Measurements from ENCODE around the gene TRHDE.

Gene TRHDE

GRCh38 chr12:72499244-72499643, 227.1 kb downstream of the TRHDE start:
- Histone ChIP-seq H3K9me3 (replicated peaks in 1 of 2; ENCODE audit: control insufficient read depth in 2 of 2, insufficient read depth in 1 of 2, low read depth in 1 of 2, low read length in 2 of 2) (no peaks in the 10 kb centered on the region), H3K4me2 (ENCODE audit: insufficient read depth, low read length, poor library complexity, severe bottlenecking) (no peak overlapping the region), H3K23ac (ENCODE audit: low read depth, low read length, poor library complexity) (no peak overlapping the region), H3K79me1 (ENCODE audit: low read depth, low read length) (no peaks in the 10 kb centered on the region), H2BK12ac (ENCODE audit: low read length) (no peak overlapping the region), H3K4me3 (ENCODE audit: low read length in 2 of 2) (no peak overlapping the region), H2AK5ac (ENCODE audit: low read depth, low read length) (no peak overlapping the region), H4K8ac (ENCODE audit: low read depth, low read length) (no peak overlapping the region), H3K27me3 (ENCODE audit: control insufficient read depth in 3 of 3, insufficient read depth in 3 of 3, low read depth in 1 of 3, low read length in 3 of 3) (no peaks in the 10 kb centered on the region), H3K18ac (ENCODE audit: low read length) (no peak overlapping the region), H3K9ac (ENCODE audit: low read depth, low read length, poor library complexity) (no peak overlapping the region), H2BK5ac (ENCODE audit: low read length) (no peak overlapping the region), H3K14ac (ENCODE audit: low read length) (no peak overlapping the region), H2BK120ac (ENCODE audit: low read depth, low read length) (no peak overlapping the region), H3K4ac (ENCODE audit: low read length) (no peak overlapping the region), H3K4me1 (ENCODE audit: control insufficient read depth in 2 of 2, insufficient read depth in 1 of 2, low read depth in 1 of 2, low read length in 2 of 2) (no peaks in the 10 kb centered on the region), H3K36me3 (replicated peaks in 1 of 2; ENCODE audit: control insufficient read depth in 2 of 2, insufficient read depth in 2 of 2, low read length in 2 of 2) (no peaks in the 10 kb centered on the region), H2BK15ac (ENCODE audit: low read length) (no peak overlapping the region), H3K27ac (replicated peaks; ENCODE audit: low read length) (no peak overlapping the region), H4K91ac (ENCODE audit: low read depth, low read length, poor library complexity) (no peak overlapping the region), H2AFZ (ENCODE audit: low read length) (no peak overlapping the region)
- no CpG with 5 or more reads among the region's 5 CpGs for WGBS, 2 donors (ENCODE audit: extremely low coverage in 2 of 2, insufficient read length in 2 of 2, insufficient replicate concordance in 1 of 2)
- DNase-seq (ENCODE audit: low spot score): no peak

- H2AK5ac ChIP-seq (ENCODE audit: low read depth, low read length): no peak overlapping the region
- no peak overlapping the region for H3K4me3 ChIP-seq (ENCODE audit: low read length in 2 of 2)
- H4K8ac ChIP-seq (ENCODE audit: low read depth, low read length): no peak overlapping the region
- no peak overlapping the region for H2BK5ac ChIP-seq (ENCODE audit: low read length)
- no peak overlapping the region for H3K4me2 ChIP-seq (ENCODE audit: insufficient read depth, low read length, poor library complexity, severe bottlenecking)
- no peak overlapping the region for H3K14ac ChIP-seq (ENCODE audit: low read length)
- H3K18ac ChIP-seq (ENCODE audit: low read length): no peak overlapping the region
- H2BK120ac ChIP-seq (ENCODE audit: low read depth, low read length): no peak overlapping the region
- H3K4me1 ChIP-seq (ENCODE audit: control insufficient read depth in 2 of 2, insufficient read depth in 1 of 2, low read depth in 1 of 2, low read length in 2 of 2): peaks cover 0 to 6% of the 10 kb centered on the region in 2 donors
- H3K9me3 ChIP-seq (replicated peaks in 1 of 2; ENCODE audit: control insufficient read depth in 2 of 2, insufficient read depth in 1 of 2, low read depth in 1 of 2, low read length in 2 of 2): no peaks in the 10 kb centered on the region
- H3K27ac ChIP-seq (replicated peaks; ENCODE audit: low read length): no peak overlapping the region
- no peak overlapping the region for H2BK15ac ChIP-seq (ENCODE audit: low read length)
- no peak overlapping the region for H2BK12ac ChIP-seq (ENCODE audit: low read length)
- DNase-seq (ENCODE audit: low spot score): no peak
- no peaks in the 10 kb centered on the region for H3K36me3 ChIP-seq (replicated peaks in 1 of 2; ENCODE audit: control insufficient read depth in 2 of 2, insufficient read depth in 2 of 2, low read length in 2 of 2)
- no peak overlapping the region for H3K4ac ChIP-seq (ENCODE audit: low read length)
- no peaks in the 10 kb centered on the region for H3K27me3 ChIP-seq (ENCODE audit: control insufficient read depth in 3 of 3, insufficient read depth in 3 of 3, low read depth in 1 of 3, low read length in 3 of 3)
- H3K9ac ChIP-seq (ENCODE audit: low read depth, low read length, poor library complexity): no peak overlapping the region
- H2AFZ ChIP-seq (ENCODE audit: low read length): no peak overlapping the region
- H4K91ac ChIP-seq (ENCODE audit: low read depth, low read length, poor library complexity): no peak overlapping the region
- H3K23ac ChIP-seq (ENCODE audit: low read depth, low read length, poor library complexity): no peak overlapping the region
- WGBS, 2 donors (ENCODE audit: extremely low coverage in 2 of 2, insufficient read length in 2 of 2, insufficient replicate concordance in 1 of 2): no CpG with 5 or more reads among the region's 3 CpGs
- H3K79me1 ChIP-seq (ENCODE audit: low read depth, low read length): no peaks in the 10 kb centered on the region
These were observed 230.4 kb downstream of the TRHDE start for GRCh38 chr12:72502546-72502945.

- no peak overlapping the region for H2AFZ ChIP-seq (ENCODE audit: low read length)
- no CpG with 5 or more reads among the region's 1 CpG for WGBS, 2 donors (ENCODE audit: extremely low coverage in 2 of 2, insufficient read length in 2 of 2, insufficient replicate concordance in 1 of 2)
- no peak overlapping the region for H3K27ac ChIP-seq (replicated peaks; ENCODE audit: low read length)
These were observed 233.1 kb downstream of the TRHDE start for GRCh38 chr12:72505227-72505626.

GRCh38 chr12:72509891-72510290, 237.7 kb downstream of the TRHDE start:
- no peak overlapping the region for H2AK5ac ChIP-seq (ENCODE audit: low read depth, low read length)
- DNase-seq (ENCODE audit: low spot score): no peak
- H3K4me3 ChIP-seq (ENCODE audit: low read length in 2 of 2): no peak overlapping the region
- no peaks in the 10 kb centered on the region for H3K79me1 ChIP-seq (ENCODE audit: low read depth, low read length)
- no peaks in the 10 kb centered on the region for H3K36me3 ChIP-seq (replicated peaks in 1 of 2; ENCODE audit: control insufficient read depth in 2 of 2, insufficient read depth in 2 of 2, low read length in 2 of 2)
- H4K91ac ChIP-seq (ENCODE audit: low read depth, low read length, poor library complexity): no peak overlapping the region
- H3K23ac ChIP-seq (ENCODE audit: low read depth, low read length, poor library complexity): no peak overlapping the region
- no peak overlapping the region for H3K18ac ChIP-seq (ENCODE audit: low read length)
- H2BK12ac ChIP-seq (ENCODE audit: low read length): no peak overlapping the region
- H3K4me1 ChIP-seq (ENCODE audit: control insufficient read depth in 2 of 2, insufficient read depth in 1 of 2, low read depth in 1 of 2, low read length in 2 of 2): peaks cover 1 to 22% of the 10 kb centered on the region in 2 donors
- H3K27ac ChIP-seq (replicated peaks; ENCODE audit: low read length): no peak overlapping the region
- no peak overlapping the region for H3K14ac ChIP-seq (ENCODE audit: low read length)
- WGBS, 2 donors (ENCODE audit: extremely low coverage in 2 of 2, insufficient read length in 2 of 2, insufficient replicate concordance in 1 of 2): no CpG with 5 or more reads among the region's 1 CpG
- no peak overlapping the region for H3K9ac ChIP-seq (ENCODE audit: low read depth, low read length, poor library complexity)
- H2BK120ac ChIP-seq (ENCODE audit: low read depth, low read length): no peak overlapping the region
- H3K9me3 ChIP-seq (replicated peaks in 1 of 2; ENCODE audit: control insufficient read depth in 2 of 2, insufficient read depth in 1 of 2, low read depth in 1 of 2, low read length in 2 of 2): no peaks in the 10 kb centered on the region
- H3K4me2 ChIP-seq (ENCODE audit: insufficient read depth, low read length, poor library complexity, severe bottlenecking): no peak overlapping the region
- no peaks in the 10 kb centered on the region for H3K27me3 ChIP-seq (ENCODE audit: control insufficient read depth in 3 of 3, insufficient read depth in 3 of 3, low read depth in 1 of 3, low read length in 3 of 3)
- H2AFZ ChIP-seq (ENCODE audit: low read length): no peak overlapping the region
- no peak overlapping the region for H2BK5ac ChIP-seq (ENCODE audit: low read length)
- H2BK15ac ChIP-seq (ENCODE audit: low read length): no peak overlapping the region
- no peak overlapping the region for H4K8ac ChIP-seq (ENCODE audit: low read depth, low read length)
- no peak overlapping the region for H3K4ac ChIP-seq (ENCODE audit: low read length)

More at GRCh38 chr12:72505227-72505626, 233.1 kb downstream of the TRHDE start:
- H2BK15ac ChIP-seq (ENCODE audit: low read length): no peak overlapping the region
- H3K36me3 ChIP-seq (replicated peaks in 1 of 2; ENCODE audit: control insufficient read depth in 2 of 2, insufficient read depth in 2 of 2, low read length in 2 of 2): no peaks in the 10 kb centered on the region
- H2AK5ac ChIP-seq (ENCODE audit: low read depth, low read length): no peak overlapping the region
- H2BK12ac ChIP-seq (ENCODE audit: low read length): no peak overlapping the region
- H3K23ac ChIP-seq (ENCODE audit: low read depth, low read length, poor library complexity): no peak overlapping the region
- no peak overlapping the region for H4K8ac ChIP-seq (ENCODE audit: low read depth, low read length)
- H3K27me3 ChIP-seq (ENCODE audit: control insufficient read depth in 3 of 3, insufficient read depth in 3 of 3, low read depth in 1 of 3, low read length in 3 of 3): no peaks in the 10 kb centered on the region
- no peak overlapping the region for H3K4me2 ChIP-seq (ENCODE audit: insufficient read depth, low read length, poor library complexity, severe bottlenecking)
- H3K4me3 ChIP-seq (ENCODE audit: low read length in 2 of 2): no peak overlapping the region
- no peak overlapping the region for H3K9ac ChIP-seq (ENCODE audit: low read depth, low read length, poor library complexity)
- no peak overlapping the region for H4K91ac ChIP-seq (ENCODE audit: low read depth, low read length, poor library complexity)
- H3K4ac ChIP-seq (ENCODE audit: low read length): no peak overlapping the region
- DNase-seq (ENCODE audit: low spot score): no peak
- no peaks in the 10 kb centered on the region for H3K9me3 ChIP-seq (replicated peaks in 1 of 2; ENCODE audit: control insufficient read depth in 2 of 2, insufficient read depth in 1 of 2, low read depth in 1 of 2, low read length in 2 of 2)
- no peak overlapping the region for H2BK5ac ChIP-seq (ENCODE audit: low read length)
- no peaks in the 10 kb centered on the region for H3K79me1 ChIP-seq (ENCODE audit: low read depth, low read length)
- H3K4me1 ChIP-seq (ENCODE audit: control insufficient read depth in 2 of 2, insufficient read depth in 1 of 2, low read depth in 1 of 2, low read length in 2 of 2): peaks cover 1 to 12% of the 10 kb centered on the region in 2 donors
- no peak overlapping the region for H2BK120ac ChIP-seq (ENCODE audit: low read depth, low read length)
- H3K18ac ChIP-seq (ENCODE audit: low read length): no peak overlapping the region
- no peak overlapping the region for H3K14ac ChIP-seq (ENCODE audit: low read length)

Data from neuronal stem cell (in vitro differentiated cells).